GM19372 (cell line): ENCODE results near the gene SCMH1.
"Not testable (repeated sequence)": the region's sequence is repeated elsewhere in the genome, so short reads cannot be mapped to it uniquely, and the experiment has no call there.

ENCODE experiments used
- ATAC-seq: cut with Tn5 transposase; IDR thresholded peaks from one replicate; pipeline ENCODE4 v1.9.1; 2021; ENCODE audit warnings: mild to moderate bottlenecking, low read depth, moderate library complexity; ENCODE audit not compliant: unreplicated experiment

Gene SCMH1

DNA sequence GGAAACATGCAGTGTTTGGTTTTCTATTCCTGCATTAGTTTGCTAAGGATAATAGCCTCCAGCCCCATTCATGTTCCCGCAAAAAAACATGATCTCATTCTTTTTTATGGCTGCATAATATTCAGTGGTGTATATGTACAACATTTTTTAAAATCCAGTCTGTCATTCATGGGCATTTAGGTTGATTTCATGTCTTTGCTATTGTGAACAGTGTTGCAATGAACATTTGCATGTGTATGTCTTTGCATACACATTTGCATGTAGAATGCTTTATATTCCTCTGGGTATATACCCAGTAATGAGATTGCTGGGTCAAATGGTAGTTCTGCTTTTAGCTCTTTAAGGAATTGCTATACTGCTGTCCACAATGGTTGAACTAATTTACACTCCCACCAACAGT is 9.0 kb upstream of the SCMH1 start:
- not testable (repeated sequence) for ATAC-seq

GRCh38 chr1:41249319-41249718 is 7.2 kb upstream of the SCMH1 start:
- no peak for ATAC-seq

DNA sequence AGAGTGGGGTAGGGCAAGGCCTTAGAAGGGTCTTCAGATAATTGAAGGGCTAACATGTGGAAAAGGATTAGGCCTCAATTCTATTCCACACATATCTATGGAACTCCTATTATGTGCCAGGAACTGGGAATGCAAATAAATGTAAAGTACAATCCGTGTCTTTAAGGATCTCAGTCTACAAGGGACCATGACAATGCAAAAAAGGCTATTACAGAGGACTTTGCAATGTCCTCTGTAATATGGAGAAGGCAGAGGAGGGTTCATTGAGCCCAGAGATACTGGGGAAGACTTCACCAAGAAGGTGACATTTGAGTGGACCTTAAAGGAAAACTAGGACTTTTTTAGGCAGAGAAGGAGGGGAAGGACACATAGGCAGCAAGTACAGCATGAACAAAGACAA is 4.5 kb upstream of the SCMH1 start:
- ATAC-seq: no peak

DNA sequence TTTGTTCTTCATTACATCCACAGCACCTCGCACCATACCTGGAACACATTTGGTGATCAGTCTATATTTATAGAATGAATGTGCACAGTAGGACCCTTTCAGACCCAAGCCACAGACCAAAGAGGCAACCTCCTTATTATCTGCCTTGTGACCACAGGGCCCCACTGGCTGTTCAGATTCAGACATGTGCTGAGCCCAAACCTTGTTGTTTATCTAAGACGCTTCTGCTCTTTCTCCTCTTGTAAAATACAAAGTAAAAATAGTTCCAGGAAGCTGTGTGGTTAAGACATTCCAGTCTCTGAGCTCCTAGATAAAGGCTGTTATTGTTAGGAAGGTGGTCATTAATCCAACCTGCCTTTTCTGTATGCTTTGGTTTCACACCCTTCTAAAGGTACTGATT is 3.6 kb upstream of the SCMH1 start:
- no peak for ATAC-seq

GRCh38 chr1:41243079-41243385 is 926 bp upstream of the SCMH1 start:
- no peak for ATAC-seq

DNA sequence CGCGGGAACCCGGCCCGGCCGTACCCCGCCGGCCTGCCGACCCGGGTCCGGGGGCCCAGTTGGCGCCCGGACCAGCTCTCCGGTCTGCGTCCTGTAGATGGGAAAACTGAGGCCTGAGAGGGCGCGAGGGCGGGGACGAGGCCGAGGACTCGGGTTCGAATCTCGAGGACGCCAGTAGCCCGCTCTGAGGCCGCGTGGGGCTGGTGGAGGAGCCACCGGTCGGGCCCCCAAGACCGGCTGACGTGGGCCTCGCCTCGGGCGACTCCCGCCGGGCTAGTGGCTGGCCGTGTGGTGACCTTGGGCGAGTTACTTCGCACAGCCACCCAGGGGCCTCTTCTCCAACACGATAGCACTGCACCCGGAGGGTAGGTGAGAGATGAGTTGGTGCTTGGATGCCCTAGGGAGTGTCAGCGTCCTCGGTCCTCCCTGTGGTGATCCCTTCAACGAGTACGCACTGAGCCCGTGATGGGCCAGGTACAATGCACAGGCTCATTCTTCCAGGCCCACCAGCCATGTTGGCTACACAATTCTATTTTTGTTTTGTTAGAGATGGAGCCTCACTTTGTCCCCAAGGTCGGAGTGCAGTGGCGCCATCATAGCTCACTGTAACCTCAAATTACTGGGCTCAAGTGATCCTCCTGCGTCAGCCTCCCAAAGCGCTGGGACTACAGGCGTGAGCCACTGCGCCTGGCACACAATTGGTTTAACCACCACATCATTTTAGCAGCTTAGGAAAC is 404 bp upstream of the SCMH1 start:
- peak; percentile 18 for ATAC-seq

DNA sequence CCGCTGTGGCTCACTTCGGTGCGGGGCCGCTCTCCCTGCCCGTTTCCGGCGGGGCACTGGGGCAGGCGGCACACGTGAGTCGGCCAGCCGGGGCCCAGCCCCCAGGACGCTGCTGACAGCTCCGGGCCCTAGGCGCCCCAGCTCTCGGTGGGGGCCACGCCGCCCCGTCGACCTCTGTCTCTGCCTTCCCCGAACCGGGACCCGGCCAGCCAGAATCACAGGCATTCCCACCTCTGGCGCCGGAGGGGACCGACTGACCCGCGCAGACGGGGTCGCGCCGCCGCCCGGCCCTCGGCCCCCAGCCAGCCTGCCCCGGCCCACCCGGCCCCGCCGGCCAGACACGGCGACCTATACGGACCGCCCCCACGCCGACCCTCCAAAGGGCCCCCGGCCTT is 755 bp downstream of the SCMH1 start:
- ATAC-seq: peak; percentile 52

DNA sequence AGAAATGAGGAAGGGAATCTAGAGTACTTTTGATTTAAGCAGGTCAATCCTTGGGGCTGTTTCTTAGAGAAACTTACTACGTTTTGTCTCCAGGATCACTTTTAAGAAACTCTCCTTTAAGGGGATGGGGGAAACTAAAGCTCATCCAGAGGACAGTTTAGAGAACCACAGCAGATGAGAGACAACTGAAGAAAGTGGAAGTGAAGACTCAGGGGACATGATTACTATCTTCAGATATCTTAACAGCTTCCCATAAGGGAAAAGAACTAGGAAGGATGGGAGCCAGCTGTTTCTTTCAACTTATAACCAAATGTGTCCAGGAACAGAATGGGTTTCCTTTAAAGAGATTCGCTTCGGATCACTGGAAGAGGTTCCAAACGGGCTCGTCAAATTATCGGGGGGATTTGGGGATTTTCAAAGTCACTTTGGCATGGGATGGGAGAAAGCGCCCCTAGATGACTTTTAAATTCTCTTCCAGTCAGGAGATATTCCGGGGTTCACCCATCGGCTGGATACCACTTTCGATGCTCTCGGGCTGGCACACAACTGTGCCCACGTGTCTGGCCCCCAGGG is 1.2 kb downstream of the SCMH1 start:
- no peak for ATAC-seq

DNA sequence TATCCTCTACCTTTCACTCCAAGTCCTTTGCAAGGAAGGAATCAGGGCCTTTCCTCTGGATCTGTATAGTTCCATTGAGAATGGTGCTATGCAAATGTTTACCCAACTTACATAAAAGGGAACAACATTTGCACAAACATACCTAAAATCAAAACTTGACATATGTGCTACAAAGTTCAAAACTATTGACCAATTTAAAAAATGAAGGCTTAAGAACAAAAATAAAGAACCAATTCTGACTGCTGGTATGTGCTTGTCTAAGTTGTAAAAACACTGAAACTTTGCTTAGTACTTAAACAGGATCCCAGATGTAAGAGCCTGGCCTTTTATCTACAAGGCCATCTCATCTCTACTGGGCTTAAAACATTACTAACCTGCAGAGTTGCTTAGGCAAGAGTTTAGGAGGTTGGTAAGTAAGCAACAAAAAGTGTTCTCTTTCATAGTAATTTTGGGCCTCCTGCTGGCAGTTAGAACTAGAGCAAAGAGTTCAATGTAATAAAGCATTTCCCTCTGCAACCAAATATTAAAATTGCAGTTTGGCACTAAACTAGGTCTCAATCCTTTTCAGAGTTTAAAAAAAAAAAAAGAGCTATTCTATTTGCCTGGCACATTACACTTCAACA is 2.0 kb downstream of the SCMH1 start:
- no peak for ATAC-seq

GRCh38 chr1:41238311-41238988 is 3.7 kb downstream of the SCMH1 start:
- ATAC-seq: no peak

DNA sequence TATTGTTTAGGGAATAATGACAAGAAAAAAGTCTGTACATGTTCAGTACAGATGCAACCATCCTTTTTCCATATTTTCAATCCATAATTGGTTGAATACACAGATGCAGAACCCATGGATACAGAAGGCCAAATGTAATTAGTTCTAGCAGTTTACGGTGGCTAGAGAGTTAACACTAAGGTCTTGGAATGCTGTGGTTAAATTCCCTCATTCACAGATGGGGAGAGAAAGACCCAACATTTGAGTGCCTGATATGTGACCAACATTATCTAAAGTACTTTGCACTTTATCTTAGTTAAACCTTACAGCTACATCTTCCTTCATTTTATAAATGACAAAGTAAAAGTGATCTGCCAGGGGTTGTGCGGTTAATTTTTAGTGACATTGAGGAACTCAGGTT is 5.3 kb downstream of the SCMH1 start:
- no peak for ATAC-seq

DNA sequence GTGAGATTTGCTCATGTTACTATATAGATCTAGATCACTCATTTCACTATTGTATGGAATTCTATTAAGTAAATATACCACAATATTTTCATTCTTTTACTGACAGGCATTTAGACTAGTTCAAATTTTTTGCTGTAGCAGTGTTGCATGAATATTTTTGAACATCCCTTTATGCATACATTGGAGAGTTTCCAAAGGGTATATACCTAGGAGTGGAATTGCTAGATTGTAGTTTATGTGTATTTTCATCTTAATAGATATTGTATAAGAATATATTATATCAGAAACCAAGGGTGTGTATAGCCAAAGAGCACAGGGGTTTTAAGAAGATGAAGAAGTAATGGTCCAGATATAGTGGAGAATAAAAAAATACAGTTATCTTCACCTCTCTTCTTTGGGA is 6.2 kb downstream of the SCMH1 start:
- ATAC-seq: no peak

DNA sequence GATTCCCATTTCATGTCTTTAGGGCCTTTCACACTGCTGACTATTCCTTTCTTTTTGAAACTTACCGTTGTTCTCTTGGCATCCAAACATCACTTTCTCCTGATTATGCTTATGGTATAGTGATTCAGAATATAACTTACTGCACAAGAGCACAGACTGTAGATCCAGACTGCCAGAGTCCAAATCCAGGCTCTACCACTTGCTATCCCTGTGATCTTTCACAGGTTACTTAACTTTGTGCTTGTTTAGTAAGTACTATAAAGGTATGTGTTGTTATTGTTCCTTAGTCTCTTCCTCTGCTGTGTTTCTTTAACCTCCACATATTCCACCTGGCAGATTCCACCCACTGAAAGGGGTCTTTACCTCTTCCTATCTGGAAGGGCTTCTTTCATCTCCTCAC is 8.4 kb downstream of the SCMH1 start:
- ATAC-seq: no peak

DNA sequence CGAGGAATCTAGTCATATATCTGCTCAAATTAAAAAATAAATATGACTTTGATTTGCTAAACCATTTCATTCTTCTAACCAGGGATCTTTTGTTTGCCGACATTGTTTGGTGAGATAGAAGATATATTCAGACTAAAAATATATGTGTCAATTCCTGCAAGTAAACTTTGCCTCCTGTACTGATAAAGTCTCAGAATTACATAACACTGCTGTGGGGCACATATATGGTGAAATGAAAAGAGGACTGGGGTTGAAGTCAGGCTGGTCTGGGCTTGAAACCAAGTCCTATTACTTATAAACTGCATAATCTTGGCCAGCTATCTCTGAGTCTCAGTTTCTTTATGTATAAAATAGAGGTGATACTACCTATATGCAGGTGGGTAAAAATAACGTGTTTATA is 9.8 kb downstream of the SCMH1 start:
- no peak for ATAC-seq

GRCh38 chr1:41230656-41231055 is 11.4 kb downstream of the SCMH1 start:
- no peak for ATAC-seq

DNA sequence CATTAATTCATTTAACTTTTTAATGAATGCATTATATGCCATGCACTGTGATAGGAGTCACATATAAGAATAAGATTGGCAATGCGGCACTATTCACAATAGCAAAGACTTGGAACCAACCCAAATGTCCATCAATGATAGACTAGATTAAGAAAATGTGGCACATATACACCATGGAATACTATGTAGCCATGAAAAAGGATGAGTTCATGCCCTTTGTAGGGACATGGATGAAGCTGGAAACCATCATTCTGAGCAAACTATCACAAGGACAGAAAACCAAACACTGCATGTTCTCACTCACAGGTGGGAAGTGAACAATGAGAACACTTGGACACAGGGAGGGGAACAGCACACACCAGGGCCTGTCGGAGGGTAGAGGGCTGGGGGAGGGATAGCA is 12.9 kb downstream of the SCMH1 start:
- not testable (repeated sequence) for ATAC-seq

GRCh38 chr1:41226815-41227434 is 15.2 kb downstream of the SCMH1 start:
- ATAC-seq: no peak

DNA sequence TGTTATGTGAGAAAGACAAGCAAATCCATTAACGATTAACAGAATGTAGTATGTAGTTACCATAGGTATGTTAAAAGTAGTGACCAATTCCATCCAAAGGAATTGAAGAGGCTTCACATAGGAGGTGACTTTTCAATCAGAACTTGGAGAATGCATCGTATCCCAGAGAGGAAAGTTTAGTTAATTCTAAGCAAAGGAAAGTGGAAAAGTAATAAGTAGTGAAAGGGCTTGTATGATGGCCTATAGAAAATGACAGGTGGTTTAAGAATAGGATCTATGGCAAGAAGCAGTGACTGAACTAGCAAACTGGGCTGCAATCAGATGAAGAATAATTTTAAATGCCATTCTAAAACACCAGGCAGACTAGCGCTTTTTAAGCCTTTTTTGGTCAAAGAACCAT is 16.6 kb downstream of the SCMH1 start:
- ATAC-seq: no peak

- ATAC-seq: no peak
These were observed 19.6 kb downstream of the SCMH1 start for GRCh38 chr1:41222496-41222895.

- ATAC-seq: no peak
These were observed 20.1 kb downstream of the SCMH1 start for GRCh38 chr1:41221995-41222394.

DNA sequence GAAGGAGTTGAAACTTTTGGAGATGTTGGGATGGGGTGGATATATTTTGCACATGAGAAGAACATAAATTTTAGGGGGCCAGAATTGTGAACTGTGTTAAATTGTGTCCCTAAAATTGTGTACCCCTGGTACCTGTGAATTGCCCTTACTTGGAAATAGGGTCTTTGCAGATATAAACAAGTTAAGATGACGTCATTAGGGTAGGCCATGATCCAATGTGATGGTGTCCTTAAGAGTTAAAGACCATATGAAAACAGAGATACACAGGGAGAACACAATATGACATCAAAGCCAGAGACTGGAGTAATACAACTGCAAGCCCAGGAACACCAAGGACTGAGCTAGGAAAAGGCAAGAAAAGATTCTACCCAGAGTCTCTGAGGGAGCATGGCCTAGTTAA is 24.0 kb downstream of the SCMH1 start:
- no peak for ATAC-seq
